Neutrophil (primary cell): ENCODE measurements around the gene LAMTOR3.
"Not testable (repeated sequence)": the region's sequence is repeated elsewhere in the genome, so short reads cannot be mapped to it uniquely, and the experiment has no call there.

Source experiments
- H3K27ac ChIP-seq: fragments of 200-600 bp; sonication (generic); 2 replicates; pipeline ENCODE4 v1.5.1; 2016; ENCODE audit warnings: mild to moderate bottlenecking, moderate library complexity
- H3K27me3 ChIP-seq: fragments of 200-600 bp; sonication (generic); 2 replicates; pipeline ENCODE4 v1.6.0; 2016; ENCODE audit warnings: mild to moderate bottlenecking
- H3K36me3 ChIP-seq: fragments of 200-600 bp; sonication (generic); 2 replicates; pipeline ENCODE4 v1.5.1; 2017
- H3K4me1 ChIP-seq, 2 experiments: fragments of 200-600 bp in 1 of 2; sonication (generic) in 1 of 2; 1 replicate in 1 of 2; 2 replicates in 1 of 2; pipeline versions ENCODE4 v1.5.1 to v1.6.1; 2013 to 2016; ENCODE audit warnings: low read depth in 1 of 2, low read length in 1 of 2, mild to moderate bottlenecking in 1 of 2, moderate library complexity in 1 of 2; ENCODE audit not compliant: control insufficient read depth in 1 of 2, insufficient read depth in 1 of 2
- H3K4me3 ChIP-seq, 2 experiments: fragments of 200-600 bp in 1 of 2; sonication (generic) in 1 of 2; 1 replicate in 1 of 2; 2 replicates in 1 of 2; pipeline ENCODE4 v1.5.1; 2013 to 2016; ENCODE audit warnings: low read depth in 1 of 2, low read length in 1 of 2, mild to moderate bottlenecking in 1 of 2, moderate library complexity in 1 of 2
- H3K9me3 ChIP-seq: fragments of 200-600 bp; sonication (generic); 2 replicates; pipeline ENCODE4 v1.5.1; 2016
- TF ChIP-seq, protein P1 (sequence below): fragments of 200-600 bp; sonication (generic); IDR thresholded peaks from 2 replicates; pipeline ENCODE4 v1.5.1; 2016; ENCODE audit warnings: antibody characterized with exemption

Gene LAMTOR3

DNA sequence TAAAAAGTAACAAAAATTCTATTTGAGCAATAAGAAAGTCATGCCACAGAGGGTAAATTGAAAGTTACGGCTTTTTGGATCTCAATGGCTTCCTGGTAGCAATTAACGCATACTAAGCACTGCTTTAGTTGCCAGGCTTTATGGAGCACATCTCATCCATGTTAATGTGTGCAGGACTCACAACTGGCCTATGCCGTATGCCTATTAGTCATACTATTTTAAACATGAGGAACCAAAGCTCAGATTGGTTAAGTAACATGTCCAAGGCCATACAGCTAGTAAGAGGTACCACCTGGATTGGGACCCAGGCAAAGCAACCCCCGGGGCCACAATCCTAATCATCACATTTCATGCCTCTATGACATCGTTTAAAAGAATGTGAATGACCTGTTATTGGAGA is 60.5 kb downstream of the LAMTOR3 start:
- TF ChIP-seq, protein P1, sequence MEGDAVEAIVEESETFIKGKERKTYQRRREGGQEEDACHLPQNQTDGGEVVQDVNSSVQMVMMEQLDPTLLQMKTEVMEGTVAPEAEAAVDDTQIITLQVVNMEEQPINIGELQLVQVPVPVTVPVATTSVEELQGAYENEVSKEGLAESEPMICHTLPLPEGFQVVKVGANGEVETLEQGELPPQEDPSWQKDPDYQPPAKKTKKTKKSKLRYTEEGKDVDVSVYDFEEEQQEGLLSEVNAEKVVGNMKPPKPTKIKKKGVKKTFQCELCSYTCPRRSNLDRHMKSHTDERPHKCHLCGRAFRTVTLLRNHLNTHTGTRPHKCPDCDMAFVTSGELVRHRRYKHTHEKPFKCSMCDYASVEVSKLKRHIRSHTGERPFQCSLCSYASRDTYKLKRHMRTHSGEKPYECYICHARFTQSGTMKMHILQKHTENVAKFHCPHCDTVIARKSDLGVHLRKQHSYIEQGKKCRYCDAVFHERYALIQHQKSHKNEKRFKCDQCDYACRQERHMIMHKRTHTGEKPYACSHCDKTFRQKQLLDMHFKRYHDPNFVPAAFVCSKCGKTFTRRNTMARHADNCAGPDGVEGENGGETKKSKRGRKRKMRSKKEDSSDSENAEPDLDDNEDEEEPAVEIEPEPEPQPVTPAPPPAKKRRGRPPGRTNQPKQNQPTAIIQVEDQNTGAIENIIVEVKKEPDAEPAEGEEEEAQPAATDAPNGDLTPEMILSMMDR, result no peak

DNA sequence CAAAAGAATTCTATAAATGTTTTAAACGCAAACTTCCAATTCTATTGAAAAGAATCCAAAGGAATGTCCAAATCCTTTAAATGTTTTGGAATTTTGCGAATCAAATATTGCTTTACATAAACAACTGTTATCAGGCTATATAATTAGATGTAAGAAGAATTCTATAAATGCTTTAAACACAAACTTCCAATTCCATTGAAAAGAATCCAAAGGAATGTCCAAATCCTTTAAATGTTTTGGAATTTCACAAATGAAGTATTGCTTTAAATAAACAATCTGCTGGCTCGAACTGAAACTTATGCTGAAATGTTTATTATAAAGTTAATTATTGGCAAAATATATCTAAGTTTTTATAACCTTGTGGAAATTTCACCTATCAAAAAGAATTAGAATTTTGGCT is 61.5 kb downstream of the LAMTOR3 start:
- Histone ChIP-seq H3K27me3 (no peaks in the 10 kb centered on the region), H3K4me1 (peaks cover 2 to 6% of the 10 kb centered on the region in 2 experiments), H3K9me3 (no peaks in the 10 kb centered on the region), H3K4me3 (no peak overlapping the region), H3K27ac (no peak overlapping the region), H3K36me3 (peaks cover 28% of the 10 kb centered on the region)
- TF ChIP-seq, protein P1, result no peak

More for the DNA sequence above, 60.5 kb downstream of the LAMTOR3 start:
- no peaks in the 10 kb centered on the region for H3K4me1 ChIP-seq
- peak overlapping the region; percentile 32 for H3K27ac ChIP-seq
- no peaks in the 10 kb centered on the region for H3K27me3 ChIP-seq
- H3K9me3 ChIP-seq, result no peaks in the 10 kb centered on the region
- H3K4me3 ChIP-seq, result no peak overlapping the region
- H3K36me3 ChIP-seq, result peaks cover 37% of the 10 kb centered on the region

DNA sequence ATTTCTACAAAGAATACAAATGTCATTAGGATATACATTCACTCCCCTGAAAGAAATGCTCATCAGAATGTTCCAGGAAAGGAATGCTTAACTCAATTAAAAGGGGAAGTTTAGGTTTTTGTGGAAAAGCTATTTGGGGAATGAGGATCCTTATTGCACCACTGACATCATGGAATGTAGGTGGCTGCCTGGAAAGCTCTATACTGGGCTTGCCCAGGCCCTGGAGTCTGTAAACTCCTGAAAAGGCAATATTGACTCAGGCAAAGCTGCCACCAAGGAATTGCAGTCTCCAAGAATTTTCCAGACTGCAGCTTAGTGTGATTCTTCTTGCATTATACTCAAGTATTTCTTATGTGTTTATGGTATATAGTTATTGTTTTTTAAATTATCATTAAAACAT is 61.9 kb downstream of the LAMTOR3 start:
- H3K36me3 ChIP-seq, result peaks cover 23% of the 10 kb centered on the region
- no peaks in the 10 kb centered on the region for H3K27me3 ChIP-seq
- TF ChIP-seq, protein P1, result no peak
- H3K4me1 ChIP-seq, result peaks cover 6 to 11% of the 10 kb centered on the region in 2 experiments
- H3K4me3 ChIP-seq, result no peak overlapping the region
- no peaks in the 10 kb centered on the region for H3K9me3 ChIP-seq
- no peak overlapping the region for H3K27ac ChIP-seq

DNA sequence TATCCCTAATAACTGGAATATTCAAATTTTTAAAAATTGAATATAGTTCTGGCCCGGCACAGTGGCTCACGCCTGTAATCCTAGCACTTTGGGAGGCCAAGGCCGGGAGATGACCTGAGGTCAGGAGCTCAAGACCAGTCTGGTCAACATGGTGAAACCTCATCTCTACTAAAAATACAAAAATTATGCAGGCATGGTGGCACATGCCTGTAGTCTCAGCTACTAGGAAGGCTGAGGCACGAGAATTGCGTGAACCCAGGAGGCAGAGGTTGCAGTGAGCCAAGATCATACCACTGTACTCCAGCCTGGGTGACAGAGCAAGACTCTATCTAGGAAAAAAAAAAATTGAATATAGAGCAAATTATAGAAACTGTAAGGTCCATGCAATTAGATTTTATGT is 64.2 kb downstream of the LAMTOR3 start:
- H3K4me3 ChIP-seq, H3K9me3 ChIP-seq, H3K27me3 ChIP-seq, H3K36me3 ChIP-seq, H3K27ac ChIP-seq: not testable (repeated sequence)
- H3K4me1 ChIP-seq, result peaks cover 8 to 21% of the 10 kb centered on the region in 2 experiments

DNA sequence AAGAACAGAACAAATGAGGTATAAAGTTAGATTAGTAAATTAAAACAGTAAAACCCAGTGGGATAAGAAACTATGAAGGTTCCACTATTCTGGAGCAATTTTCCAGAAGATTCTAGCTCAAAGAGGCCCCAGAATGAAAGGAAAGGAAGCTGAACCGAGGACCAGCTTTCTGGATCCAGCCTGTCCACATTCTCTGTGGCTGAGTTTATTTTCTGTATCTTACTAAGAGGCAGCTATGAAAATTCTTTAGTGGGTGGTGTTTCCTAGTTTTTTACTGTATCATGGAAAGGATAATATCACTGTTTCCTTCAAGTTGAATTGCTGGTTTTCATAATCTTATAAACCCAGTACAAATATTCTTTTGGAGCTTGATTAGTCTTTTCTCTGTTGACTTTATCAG is 65.8 kb downstream of the LAMTOR3 start:
- H3K9me3 ChIP-seq, result no peaks in the 10 kb centered on the region
- H3K27me3 ChIP-seq, result no peaks in the 10 kb centered on the region
- H3K36me3 ChIP-seq, result no peaks in the 10 kb centered on the region
- H3K4me1 ChIP-seq, result peaks cover 13 to 31% of the 10 kb centered on the region in 2 experiments
- H3K27ac ChIP-seq, result peak overlapping the region; percentile 19
- no peak overlapping the region for H3K4me3 ChIP-seq
- TF ChIP-seq, protein P1, result no peak
